Esophagus squamous epithelium (tissue), 4 donors: ENCODE data around the gene ANXA5.

Source experiments
- POLR2A ChIP-seq, 4 donors: fragments of 450-650 bp; IDR thresholded peaks; one replicate each; pipeline ENCODE4 v1.6.1; 2017; ENCODE audit warnings: antibody characterized with exemption in 4 of 4, mild to moderate bottlenecking in 4 of 4, moderate library complexity in 3 of 4
- TF ChIP-seq, protein P1 (sequence below), 6 experiments: fragments of 450-650 bp in 4 of 6; fragments of 200-600 bp in 2 of 6; sonication (generic) in 2 of 6; IDR thresholded peaks; one replicate each; pipeline ENCODE4 v1.5.1; 2016 to 2019; ENCODE audit warnings: antibody characterized with exemption in 6 of 6, mild to moderate bottlenecking in 4 of 6, moderate library complexity in 4 of 6

DNA sequence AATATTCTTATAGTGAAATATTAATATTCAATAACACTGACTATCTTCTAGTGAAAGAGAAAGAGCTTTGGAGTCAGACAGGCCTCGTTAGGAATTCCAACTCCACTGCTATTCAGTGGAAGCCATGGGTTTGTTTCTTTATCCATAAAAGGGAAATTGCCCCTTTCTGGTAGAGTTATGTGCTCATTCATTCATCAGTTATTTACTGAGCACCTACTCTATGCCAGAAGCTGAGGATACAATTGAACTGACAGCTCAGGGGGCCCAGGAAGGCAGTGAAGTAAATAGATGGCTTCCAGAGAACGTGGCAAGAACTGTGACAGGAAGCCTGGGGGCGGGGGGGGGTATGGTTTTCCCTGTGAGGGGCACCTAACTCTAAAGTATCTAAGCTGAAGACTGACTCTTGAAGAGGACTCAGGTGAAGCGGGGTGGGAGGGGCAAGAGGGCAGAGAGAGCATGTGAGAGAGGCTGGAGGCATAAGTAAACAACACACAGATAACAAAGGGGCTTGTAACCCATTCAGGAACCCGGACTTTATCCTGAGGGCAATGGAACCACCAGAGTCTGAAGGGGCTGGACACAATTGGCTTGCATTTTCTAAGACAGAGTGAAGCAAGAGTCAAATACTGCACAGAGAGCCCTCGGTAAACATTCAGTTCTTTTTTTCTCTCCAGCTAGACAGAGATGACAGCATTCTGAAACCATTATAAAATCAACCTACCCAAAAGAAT lies 20.3 kb downstream of the ANXA5 start:
- no peak for TF ChIP-seq POLR2A (IDR thresholded peaks at IDR 0.05)
- TF ChIP-seq, protein P1, sequence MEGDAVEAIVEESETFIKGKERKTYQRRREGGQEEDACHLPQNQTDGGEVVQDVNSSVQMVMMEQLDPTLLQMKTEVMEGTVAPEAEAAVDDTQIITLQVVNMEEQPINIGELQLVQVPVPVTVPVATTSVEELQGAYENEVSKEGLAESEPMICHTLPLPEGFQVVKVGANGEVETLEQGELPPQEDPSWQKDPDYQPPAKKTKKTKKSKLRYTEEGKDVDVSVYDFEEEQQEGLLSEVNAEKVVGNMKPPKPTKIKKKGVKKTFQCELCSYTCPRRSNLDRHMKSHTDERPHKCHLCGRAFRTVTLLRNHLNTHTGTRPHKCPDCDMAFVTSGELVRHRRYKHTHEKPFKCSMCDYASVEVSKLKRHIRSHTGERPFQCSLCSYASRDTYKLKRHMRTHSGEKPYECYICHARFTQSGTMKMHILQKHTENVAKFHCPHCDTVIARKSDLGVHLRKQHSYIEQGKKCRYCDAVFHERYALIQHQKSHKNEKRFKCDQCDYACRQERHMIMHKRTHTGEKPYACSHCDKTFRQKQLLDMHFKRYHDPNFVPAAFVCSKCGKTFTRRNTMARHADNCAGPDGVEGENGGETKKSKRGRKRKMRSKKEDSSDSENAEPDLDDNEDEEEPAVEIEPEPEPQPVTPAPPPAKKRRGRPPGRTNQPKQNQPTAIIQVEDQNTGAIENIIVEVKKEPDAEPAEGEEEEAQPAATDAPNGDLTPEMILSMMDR (IDR thresholded peaks at IDR 0.05), result no peak
